GM12801 (cell line): ENCODE results near the gene EVI2A.

ENCODE experiments used
- CTCF ChIP-seq: IDR thresholded peaks from one replicate; pipeline ENCODE4 v1.5.1; 2011; ENCODE audit warnings: control low read depth; ENCODE audit not compliant: insufficient read length; ENCODE audit errors: extremely low read depth

EVI2A gene

DNA sequence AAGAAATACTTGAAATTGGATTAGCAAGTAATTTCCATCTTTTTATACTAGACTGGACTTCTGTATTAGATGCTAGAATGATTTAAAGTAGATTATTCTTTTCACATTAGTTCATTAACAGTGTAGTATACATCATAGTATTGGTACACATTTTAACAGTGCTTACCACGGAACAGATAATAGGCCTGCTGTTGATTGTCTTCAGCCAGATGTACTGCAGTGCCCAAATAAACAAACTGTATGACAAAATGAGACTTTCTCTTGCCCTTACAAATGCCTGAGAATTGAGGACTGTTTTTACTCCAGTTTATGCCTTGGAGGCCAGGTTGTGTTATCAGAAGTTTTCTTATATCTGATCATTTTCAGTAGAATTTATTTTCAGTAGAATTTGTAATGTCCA lies 631 bp downstream of the EVI2A start:
- TF ChIP-seq CTCF, result no peak

DNA sequence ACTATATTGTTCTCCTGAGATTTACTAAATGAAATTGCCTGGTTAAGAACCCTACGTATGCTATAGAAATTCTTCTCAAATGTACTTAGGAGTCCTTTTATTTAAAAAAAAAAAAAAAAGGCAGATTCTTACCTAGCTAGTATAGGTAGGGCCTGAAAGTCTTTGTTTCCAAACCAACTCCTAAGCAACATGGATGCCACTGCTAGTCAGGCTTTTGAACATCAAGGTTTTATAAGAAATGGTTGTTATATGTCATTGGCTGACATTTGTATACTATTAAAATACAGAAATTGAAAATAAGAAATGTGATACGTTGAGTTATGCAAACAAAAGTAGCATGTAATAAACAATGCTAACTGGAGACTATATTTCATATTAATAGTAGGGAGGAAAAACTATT lies 1.2 kb downstream of the EVI2A start:
- no peak for TF ChIP-seq CTCF

GRCh38 chr17:31318851-31319661 lies 2.4 kb downstream of the EVI2A start:
- no peak for TF ChIP-seq CTCF

GRCh38 chr17:31318298-31318801 lies 3.1 kb downstream of the EVI2A start:
- TF ChIP-seq CTCF, result no peak

DNA sequence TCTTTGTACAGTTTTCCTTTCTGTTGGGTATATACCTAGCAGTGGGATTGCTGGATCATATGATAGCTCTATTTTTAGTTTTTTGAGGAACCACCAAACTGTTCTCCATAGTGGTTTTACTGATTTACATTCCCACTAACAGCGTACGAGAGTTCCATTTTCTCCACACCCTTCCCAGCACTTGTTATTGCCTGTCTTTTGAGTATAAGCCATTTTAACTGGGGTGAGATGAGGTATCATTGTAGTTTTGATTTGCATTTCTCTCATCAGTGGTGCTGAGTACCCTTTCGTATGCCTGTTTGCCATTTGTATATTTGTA lies 6.7 kb downstream of the EVI2A start:
- no peak for TF ChIP-seq CTCF

DNA sequence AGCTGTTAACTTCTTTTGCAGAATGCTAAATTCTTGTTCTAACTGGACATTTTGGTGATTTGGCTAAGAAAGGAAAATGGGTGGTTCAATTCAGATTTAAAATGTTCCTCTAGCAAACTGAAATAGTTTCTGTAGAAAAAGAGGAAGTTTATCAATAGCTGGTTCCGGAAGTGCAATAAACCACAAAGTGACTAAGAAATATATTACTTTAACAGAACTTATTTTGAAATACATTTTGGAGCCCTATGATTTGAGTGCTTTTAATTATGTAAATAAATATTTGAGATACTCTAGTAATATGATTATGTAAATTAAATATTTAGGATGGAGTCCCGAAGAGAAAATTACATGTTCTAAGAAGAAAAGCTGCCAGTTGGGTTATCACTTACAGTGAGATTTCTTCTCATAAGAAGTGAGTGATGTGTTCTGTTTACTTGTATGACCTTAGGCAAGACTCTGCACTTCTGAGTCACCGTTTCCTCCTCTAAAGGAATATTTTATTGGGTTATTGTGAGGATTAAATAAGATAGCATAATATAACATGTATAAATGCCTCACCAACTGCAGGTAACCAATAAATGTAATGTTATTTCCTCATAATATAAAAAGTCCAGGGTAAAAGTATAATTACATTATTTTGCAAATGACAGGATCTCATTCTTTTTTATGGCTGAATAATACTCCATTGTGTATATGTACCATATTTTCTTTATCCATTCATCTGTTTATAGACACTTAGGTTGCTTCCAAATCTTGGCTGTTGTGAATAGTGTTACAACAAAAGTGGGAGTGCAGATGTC lies 7.2 kb downstream of the EVI2A start, which contains the start of gene EVI2B:
EVI2B (minus strand) TSS at position 73 of the 800 bp plus-strand sequence. CDS start 8,445 bp downstream, outside the sequence.
- TF ChIP-seq CTCF, result no peak

- TF ChIP-seq CTCF, result no peak
These were observed 9.9 kb downstream of the EVI2A start for GRCh38 chr17:31311526-31311925.
